ENCODE measurements around the gene ACP1.

DNA sequence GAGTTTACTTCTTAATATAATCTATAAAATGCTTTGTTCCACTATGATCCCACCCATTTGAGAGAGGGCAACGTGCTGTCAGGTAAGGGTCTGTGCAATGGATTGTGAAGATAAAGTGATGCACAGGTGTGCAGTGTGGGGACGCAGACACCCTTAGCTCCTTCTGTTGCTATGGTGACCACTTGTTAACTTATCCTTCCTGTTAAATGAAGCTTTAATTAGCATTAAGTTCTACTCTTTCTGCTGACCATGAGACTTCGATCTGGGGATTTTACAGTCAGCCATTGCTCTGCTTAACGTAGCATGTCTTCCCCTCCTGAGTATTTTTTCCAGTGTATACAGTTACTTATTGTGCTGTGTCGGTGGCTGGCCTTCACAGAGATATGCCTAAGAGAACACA is 46.2 kb downstream of the ACP1 start:
- no peak for TF ChIP-seq CTCF (IDR thresholded peaks at IDR 0.05)
- TF ChIP-seq POLR2A (IDR thresholded peaks at IDR 0.05): no peak

All from heart left ventricle (tissue), 13 donors.